D721Med (cell line): Measurements from ENCODE around the gene LRP4.

Experiments
- DNase-seq: peaks from one replicate; pipeline ENCODE4 v3.0.0; 2011; ENCODE audit warnings: low spot score; ENCODE audit not compliant: insufficient read length
- FAIRE-seq: peaks from 2 replicates; lab custom pipeline; 2011; peaks lifted over from hg19 to GRCh38; lab: Jason Lieb, UNC
- CTCF ChIP-seq: IDR thresholded peaks from 2 replicates; pipeline ENCODE4 v1.5.1; 2012; ENCODE audit warnings: mild to moderate bottlenecking, control low read depth; ENCODE audit not compliant: insufficient read depth; ENCODE audit errors: missing control alignments

Gene LRP4

GRCh38 chr11:46838501-46838900 is 79.8 kb downstream of the LRP4 start:
- no peak for FAIRE-seq
- no peak for TF ChIP-seq CTCF
- DNase-seq, result no peak

- TF ChIP-seq CTCF, result no peak
- DNase-seq (no peak), FAIRE-seq (no peak)
Measured at GRCh38 chr11:46837860-46838259, 80.5 kb downstream of the LRP4 start.

- no peak for FAIRE-seq
- no peak for DNase-seq
- TF ChIP-seq CTCF, result no peak
Measured at GRCh38 chr11:46836870-46837269, 81.5 kb downstream of the LRP4 start.

GRCh38 chr11:46836431-46836830 is 81.9 kb downstream of the LRP4 start:
- FAIRE-seq (no peak), DNase-seq (no peak)
- no peak for TF ChIP-seq CTCF

- TF ChIP-seq CTCF, result no peak
- no peak for DNase-seq
- no peak for FAIRE-seq
Measured at GRCh38 chr11:46835897-46836296, 82.5 kb downstream of the LRP4 start.

GRCh38 chr11:46834821-46835220 is 83.5 kb downstream of the LRP4 start:
- no peak for TF ChIP-seq CTCF
- DNase-seq (no peak), FAIRE-seq (no peak)

- DNase-seq, result no peak
- no peak for TF ChIP-seq CTCF
- no peak for FAIRE-seq
Measured at GRCh38 chr11:46832511-46833214, 85.7 kb downstream of the LRP4 start.
